HG02981 (cell line): Measurements from ENCODE around the gene ZFYVE9.
"Not testable (repeated sequence)": the region's sequence is repeated elsewhere in the genome, so short reads cannot be mapped to it uniquely, and the experiment has no call there.

Experiments
- ATAC-seq: cut with Tn5 transposase; IDR thresholded peaks from one replicate; pipeline ENCODE4 v1.9.1; 2021; ENCODE audit warnings: mild to moderate bottlenecking, moderate library complexity; ENCODE audit not compliant: unreplicated experiment

ZFYVE9 gene

DNA sequence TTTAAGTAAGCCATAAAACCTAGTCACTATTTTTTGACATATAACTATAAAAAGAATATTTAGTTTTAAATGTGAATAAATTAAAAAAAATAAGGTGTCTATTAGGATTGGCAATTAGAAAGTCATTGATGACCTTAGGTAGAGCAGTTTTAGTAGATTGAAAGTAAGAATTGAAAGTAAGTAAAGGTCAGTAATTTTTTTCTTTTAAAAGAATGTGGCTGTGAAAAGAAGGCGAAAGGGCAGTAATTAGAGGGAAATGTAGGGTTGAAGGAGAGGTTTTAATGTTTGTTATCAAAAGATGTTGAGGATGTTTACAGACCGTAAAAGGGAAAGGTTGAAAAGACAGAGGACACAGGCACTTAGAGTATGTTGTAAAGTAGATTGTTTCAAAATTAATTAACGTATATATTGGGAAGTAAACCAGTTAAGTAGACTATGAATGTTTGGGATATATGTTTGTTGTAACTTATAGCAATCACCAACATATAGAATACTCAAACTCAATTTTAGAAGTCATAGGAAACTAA, 41.0 kb downstream of the ZFYVE9 start:
- no peak for ATAC-seq

DNA sequence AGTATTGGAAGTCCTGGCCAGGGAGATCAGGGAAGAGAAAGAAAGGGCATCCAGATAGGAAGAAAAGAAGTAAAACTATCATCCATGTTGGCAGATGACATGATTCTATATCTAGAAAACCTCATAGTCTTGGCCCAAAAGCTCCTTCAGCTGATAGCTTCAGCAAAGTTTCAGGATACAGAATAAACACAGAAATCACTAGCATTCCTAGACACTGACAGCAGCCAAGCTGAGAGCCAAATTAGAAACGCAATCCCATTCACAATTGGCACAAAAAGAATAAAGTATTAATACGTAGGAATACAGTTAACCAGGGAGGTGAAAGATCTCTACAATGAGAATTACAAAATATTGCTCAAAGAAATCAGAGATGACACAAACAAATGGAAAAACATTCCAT, 44.6 kb downstream of the ZFYVE9 start:
- ATAC-seq, result no peak

DNA sequence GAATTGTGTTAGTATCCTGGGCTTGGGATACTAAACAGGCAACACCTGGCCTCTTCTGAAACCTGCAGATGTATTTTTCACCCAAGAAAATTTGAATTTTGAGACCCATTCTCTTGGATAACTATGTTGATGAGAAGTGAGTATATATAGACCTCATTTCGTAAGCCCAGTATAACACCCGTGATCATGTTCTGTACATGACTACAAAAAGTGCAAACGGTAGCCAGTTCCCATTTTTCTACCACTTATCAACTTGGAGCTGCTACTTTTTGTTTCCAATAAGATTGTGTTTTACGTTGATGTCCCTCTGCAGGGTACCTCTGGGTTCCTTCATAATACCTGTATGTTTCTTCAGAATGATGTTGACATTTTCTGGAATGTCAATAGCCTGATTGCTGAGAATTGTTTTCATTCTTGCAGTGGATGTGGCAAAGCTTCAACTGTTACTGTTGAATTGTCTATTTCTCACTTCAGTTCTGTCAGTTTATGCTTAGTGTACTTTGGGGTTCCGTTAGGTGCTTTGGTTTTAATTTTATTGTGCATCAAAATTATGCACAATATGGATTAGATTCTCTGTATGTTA, 48.1 kb downstream of the ZFYVE9 start:
- ATAC-seq, result no peak

DNA sequence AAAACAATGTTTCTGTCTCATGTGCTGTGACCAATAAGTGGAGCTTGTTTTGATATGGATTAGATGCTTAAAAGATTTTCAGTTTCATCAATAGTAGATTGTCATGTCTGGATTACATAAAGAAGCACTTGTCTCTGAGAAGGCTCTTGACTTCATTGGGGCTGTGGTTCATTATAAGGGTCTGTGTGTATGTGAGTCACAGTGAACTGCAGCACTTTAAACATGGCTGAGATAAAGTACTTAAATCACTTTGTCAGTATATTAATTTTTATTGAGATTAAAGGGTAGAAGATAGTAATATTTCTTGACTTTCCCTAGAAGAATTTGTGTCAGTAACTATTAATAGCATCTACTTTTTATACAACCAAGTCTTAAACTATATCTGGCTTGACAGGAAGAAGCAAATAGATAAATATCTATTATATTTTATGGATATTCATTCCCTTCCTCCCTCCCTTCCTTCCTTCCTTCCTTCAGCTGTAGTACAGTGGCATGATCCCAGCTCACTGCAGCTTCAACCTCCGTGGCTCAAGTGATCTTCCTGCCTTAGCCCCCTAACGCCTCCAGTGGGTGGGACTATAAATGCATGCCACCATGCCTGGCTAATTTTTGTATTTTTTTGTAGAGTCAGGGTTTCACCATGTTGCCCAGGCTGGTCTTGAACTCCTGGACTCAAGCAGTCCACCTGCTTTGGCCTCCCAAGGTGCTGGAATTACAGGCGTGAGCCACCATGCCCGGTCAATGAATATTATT, 48.8 kb downstream of the ZFYVE9 start:
- ATAC-seq, result no peak

DNA sequence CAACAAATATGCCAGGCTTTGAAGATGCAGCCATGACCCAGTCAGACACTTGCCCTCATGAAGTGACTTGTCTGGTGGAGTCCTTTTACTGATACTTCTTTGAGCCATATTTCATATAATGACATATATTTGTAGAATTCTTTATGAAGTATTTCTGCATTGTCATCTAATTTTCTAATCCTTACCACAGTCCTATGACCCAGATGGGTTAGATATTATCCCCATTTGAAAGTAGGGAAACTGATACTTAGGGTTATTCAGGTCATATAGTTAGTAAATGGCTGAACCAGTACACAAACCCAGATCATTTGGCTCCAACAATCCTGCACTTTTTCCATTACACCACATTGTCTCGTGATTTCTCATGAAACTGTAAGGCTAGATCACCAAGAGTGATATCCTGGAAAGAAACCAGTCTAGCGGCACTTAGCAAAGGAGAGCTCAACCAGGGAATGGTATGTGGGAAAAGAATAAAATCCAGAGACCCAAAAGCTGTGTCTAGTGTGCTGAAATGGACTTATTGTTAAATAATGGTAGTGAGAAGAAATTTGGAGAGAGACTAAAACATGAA, 49.6 kb downstream of the ZFYVE9 start:
- no peak for ATAC-seq

DNA sequence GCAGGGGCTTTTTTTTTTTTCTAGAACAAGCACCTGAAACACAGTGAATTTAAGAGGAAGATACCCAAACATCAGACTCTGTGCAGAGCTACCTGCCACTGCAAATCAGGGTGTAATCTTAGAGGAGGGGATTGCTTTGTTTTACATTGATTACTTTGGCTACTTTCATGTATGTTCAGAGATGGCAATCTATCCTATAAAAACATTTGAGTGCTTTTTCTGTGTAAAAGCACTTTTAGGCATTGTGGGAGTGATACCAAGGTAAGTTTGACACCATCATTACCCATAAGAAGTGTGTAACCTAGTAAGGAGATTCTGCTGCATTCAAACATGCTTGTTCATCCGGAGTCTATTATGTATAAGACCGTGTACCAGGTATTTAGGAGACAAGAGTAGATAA, 50.1 kb downstream of the ZFYVE9 start:
- ATAC-seq, result no peak

DNA sequence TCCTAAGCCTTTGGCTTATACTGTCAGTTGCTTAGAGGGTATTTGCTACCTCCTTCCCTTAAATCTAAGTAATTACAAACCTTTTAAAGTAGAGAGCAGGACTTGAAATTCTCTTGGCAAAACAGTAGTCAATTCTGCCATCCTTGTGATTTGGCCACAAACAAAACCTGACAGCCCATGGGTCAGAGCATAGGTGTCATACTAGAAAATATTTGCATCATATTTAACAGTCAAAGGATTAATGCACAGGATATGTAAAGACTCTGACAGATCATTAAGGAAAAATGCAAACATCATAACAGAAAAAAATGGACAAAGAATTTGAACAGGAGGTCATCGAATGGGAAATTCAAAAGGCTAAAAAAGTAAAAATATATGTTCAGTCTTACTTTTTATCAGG, 50.5 kb downstream of the ZFYVE9 start:
- ATAC-seq, result no peak

DNA sequence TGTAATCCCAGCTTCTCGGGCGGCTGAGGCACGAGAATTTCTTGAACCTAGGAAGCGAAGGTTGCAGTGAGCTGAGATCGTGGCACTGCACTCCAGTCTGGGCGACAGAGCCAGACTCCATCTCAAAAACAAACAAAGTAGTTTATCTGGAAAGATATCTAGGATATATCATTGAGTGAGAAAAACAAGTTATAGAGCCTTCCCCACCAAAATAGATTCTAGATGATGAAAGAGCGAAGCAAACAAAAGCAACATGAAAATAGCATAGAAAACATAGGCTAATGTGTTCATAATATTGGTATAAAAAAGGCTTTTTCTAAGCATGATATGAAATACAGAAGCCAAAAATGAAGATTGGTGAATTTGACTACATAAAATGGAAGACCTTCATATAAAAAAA, 52.1 kb downstream of the ZFYVE9 start:
- ATAC-seq, result no peak

DNA sequence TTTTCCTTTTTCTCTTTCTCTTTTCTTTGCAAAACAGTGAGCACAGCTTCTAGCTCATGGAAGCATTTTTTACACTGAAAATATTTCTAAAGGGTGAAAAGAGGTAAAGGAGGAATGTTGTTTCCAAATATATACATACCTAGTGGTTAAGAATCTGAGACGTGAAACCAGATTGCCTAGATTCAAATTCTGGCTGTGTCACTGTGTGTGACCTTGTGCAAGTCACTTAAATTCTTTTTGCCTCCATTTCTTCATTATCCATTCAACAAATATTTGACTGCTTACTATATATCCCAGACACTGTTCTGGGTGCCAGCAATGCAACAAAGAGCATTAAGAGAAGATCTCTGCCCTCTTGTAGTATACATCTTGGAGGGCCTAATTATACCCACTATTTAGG, 53.3 kb downstream of the ZFYVE9 start:
- no peak for ATAC-seq

DNA sequence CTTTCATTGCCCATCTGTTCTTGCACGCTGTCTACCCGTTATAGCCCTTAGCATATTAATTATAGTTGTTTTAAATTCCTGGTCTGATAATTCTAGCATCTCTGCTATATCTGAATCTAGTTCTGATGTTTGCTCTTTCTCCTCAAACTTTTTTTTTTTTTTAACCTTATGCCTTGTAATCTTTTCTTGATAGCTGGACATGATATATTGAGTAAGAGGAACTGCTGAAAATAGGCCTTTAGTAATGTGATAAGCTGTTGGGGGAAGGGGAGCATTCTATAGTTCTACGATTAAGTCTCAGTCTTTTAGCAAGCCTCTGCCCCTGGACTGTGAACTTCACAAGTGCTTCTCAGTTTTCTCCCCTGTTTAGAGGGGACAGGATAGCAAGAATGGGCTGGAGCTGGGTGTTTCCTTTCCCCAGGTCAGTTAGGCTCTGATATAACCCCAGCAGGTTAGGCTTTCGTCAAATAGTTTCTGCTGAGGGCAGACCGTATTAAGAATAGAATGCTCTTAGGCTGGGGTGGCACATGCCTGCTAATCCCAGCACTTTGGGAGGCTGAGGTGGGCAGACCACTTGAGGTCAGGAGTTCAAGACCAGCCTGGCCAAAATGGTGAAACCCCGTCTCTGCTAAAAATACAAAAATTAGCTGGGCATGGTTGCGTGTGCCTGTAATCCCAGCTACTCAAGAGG, 62.2 kb downstream of the ZFYVE9 start:
- no peak for ATAC-seq

DNA sequence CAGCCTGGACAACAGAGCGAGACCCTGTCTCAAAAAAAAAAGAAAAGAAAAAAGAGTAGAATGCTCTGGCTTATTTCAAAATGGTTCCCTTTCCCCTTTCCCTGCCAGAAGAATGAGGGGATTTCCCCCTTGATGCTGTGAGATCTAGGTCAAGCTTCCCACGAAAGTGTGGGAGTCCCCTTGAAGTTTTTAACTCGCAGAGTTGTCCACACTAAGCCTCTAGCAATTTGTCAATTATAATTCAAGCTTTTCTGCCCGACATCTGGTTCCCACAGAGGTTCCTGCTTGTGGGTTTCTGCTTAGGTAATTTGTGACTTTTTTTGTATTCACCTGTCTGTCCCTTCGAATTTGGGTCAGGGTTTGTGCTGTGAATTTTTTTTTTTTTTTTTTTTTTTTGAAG, 62.8 kb downstream of the ZFYVE9 start:
- ATAC-seq, result no peak

DNA sequence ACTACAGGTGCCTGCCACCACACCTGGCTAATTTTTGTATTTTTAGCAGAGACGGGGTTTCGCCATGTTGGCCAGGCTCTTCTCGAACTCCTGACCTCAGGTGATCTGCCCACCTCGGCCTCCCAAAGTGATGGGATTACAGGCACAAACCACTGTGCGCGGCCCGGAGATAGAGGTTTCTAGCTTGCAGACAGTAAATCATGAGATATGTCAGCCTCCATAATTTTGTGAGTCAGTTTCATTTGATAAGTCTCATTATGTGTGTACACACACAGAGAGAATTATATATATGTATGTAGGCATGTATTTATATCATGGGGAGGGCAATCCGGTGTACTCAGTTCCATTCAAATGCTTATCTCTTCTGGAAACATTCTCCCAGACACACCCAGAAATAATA, 64.8 kb downstream of the ZFYVE9 start:
- ATAC-seq, result not testable (repeated sequence)

DNA sequence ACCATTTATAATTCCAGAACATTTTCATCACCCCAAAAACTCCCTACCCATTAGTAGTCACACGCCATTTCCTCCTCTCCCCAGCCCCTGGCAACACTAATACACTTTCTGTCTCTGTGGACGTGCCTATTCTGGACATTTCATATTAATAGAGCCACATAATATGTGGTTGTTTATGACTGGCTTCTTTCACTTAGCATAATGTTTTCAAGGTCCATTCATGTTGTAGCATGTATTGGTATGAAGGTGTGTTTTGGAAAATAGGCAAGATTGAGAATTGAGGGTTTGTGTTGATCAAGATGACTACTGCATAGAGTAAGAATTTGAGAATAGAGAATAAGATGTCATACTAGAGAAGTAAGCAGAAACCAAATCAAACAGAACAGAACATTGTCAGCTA, 67.5 kb downstream of the ZFYVE9 start:
- ATAC-seq, result no peak

DNA sequence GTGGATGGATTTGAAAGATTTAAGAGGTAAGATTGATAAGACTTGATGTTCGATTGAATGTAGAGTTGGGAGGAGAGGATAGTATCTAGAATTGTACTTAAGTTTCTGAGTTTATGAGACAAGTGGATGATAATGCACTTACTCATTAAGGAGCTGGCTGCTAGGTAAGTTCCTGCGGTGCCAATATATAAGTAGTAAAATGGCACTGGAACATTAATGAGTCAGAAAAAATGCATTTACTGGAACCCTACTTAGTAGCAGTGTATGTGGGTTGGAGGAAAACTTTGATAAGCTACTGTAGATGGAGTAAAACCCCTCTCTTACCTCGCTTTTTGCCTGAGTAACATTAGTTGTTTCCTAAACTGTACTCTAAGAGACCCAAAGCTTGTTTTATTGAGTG, 68.2 kb downstream of the ZFYVE9 start:
- ATAC-seq, result no peak

DNA sequence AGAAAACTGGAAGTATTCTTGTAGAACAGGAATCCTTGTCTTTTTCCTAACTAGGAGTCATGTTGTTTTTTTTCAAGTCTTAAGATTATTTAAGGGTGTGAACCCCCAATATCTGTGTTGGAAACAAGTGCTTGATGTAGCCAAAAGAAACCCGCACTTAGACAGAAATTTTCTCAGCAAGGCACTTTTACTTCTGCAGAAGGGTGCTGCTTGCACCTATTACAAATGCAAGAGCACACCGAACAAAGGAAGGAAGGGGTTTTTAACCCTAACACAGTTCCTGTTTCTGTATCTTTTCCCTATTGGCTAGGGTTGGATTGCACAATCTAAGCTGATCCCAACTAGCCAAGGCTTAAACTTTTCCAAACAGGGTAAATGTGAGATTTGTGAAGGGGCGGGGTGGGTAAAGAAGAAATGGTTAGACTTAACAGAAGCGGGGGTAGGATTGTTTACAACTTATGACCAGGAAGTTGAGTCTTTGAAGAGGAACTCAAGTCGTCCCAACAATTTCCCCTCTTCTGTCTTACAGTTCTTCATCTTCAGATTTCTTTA, 75.1 kb downstream of the ZFYVE9 start:
- ATAC-seq, result no peak

DNA sequence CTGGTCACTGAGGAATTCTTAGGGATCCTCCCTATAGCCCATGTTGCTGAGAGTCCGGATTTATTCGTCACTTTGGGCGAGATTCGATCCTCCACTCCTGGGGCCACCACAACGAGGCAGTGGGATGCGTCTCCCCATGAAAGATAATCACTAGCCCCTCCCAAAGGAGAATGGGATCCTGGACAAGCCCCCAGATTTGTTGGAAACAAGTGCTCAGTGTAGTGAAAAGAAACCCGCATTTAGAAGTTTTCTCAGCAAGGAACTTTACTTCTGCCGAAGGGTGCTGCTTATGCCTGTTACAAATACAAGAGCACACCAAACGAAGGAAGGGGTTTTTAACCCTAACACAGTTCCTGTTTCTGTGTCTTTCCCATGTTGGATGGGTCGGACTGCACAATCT, 83.3 kb downstream of the ZFYVE9 start:
- ATAC-seq, result no peak

DNA sequence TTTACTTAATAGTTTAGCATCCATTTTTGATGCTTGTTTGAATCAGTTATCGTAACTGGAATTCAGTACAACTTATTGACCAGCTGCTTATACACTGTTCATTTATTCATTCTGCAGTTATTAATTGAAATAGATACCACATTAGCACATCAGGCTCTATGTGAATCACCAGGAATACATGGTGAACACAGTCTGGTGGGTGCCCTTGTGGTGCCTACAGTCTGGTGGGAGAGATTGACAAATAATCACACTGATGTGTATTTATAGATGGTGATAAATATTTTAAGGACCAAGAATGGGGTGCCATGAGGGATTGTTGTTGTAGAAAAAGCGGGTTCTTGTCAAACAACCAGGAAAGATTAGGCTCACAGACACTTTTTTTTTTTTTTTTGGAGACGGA, 87.6 kb downstream of the ZFYVE9 start:
- ATAC-seq, result no peak

DNA sequence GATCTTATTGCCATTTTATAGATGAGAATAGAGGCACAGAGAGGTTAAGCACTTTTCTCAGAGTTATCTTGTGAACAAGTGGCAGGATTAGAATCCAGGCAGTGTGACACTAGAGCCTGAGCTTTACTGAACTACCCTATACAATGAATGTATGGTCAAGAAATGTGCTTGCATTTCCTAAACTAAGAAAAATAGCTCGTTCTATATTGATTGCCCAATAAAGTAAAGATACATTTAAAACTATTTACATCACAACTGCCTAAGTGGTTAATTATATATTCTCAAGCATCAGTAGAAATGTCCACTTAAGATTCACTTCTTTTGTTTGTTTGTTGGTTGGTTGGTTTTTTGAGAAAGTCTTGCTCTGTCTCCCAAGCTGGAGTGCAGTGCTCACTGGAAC, 91.6 kb downstream of the ZFYVE9 start:
- no peak for ATAC-seq

DNA sequence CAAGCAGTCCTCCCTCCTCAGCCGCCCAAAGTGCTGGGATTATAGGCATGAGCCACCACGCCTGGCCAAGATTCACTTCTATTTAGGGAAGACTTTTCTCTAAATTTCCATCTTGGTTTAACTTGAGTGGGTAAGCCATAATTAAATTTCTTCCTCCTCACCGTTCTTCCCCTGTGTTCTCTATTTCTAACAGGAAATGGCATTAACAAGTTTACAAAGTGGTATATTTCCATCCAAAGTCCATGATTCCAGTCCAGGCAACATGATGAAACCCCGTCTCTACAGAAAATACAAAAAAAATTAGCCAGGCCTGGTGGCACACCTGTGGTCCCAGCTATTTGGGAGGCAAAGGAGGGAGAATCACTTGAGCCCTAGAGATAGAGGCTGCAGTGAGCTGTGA, 92.1 kb downstream of the ZFYVE9 start:
- no peak for ATAC-seq

DNA sequence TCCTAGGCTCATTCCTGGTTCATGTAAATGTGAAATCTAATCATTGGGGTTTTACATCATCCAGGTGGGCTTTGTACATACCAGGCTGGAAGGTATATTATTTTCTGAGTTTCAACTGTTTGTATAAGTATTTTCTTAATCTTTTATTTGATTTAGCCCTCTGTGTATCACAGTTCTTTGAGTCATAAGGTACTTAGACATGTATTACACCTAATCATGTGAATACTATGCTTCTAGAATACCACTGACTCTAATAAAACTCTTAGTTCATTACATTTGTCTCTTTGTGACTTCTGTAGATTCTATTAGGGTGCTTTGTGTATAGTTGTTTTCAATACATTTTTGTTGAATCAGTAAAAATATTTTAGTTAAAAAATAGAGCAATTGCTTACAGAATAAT, 92.8 kb downstream of the ZFYVE9 start:
- no peak for ATAC-seq

DNA sequence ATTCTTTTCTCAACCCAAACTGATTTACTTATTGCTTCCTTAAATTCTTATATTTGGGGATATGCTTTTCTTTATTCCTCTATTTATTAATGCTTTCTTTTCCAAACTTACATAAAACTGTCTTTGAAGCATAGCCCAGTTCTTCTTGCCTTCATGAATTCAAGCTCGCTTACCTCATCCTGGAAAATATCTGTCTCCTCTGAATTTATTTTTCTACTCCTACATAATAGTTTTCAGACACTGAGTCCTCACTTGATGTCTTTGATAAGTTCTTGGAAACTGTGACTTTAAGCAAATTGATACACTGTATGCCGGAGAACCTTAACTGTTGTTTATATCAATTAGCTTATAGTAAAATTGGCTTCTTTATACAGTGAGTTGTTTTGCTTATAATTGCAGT, 93.8 kb downstream of the ZFYVE9 start:
- no peak for ATAC-seq

DNA sequence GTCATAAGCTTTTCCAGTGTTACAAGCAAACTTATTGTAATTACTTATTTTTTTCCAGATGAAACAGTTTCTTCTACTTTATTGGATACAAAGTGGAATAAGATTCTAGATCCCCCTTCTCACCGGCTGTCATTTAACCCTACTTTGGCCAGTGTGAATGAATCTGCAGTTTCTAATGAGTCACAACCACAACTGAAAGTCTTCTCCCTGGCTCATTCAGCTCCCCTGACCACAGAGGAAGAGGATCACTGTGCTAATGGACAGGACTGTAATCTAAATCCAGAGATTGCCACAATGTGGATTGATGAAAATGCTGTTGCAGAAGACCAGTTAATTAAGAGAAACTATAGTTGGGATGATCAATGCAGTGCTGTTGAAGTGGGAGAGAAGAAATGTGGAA, 95.5 kb downstream of the ZFYVE9 start:
- no peak for ATAC-seq
